K562 (cell line): Measurements from ENCODE around the gene STK24. TPM values are rescaled to one million over a fixed set of nuclear protein-coding genes. Genes with fewer than 3 reads are reported as not detected.

Experiments used
- ATAC-seq: fragments of 200-7000 bp; cut with Tn5 transposase; 3 replicates; pipeline ENCODE4 v1.9.1; 2020; ENCODE audit warnings: moderate library complexity
- BruUV-seq: library from RNA; stranded (reverse); fragments of 400-500 nt; replicated peaks from 2 replicates; lab custom pipeline; 2021; lab: Mats Ljungman, UMichigan
- CTCF ChIA-PET: fragments of 300-600 bp; formaldehyde crosslinking; extraction: SDS; loops from one replicate; lab custom pipeline; 2021; ENCODE audit warnings: low intra/inter-chr PET ratio; lab: Yijun Ruan, JAX
- POLR2A ChIA-PET: fragments of 300-600, 350-650 bp; sonication (Branson Sonifier 250); formaldehyde crosslinking; extraction: SDS; loops from one replicate; lab custom pipeline; 2021; ENCODE audit warnings: antibody characterized with exemption, inconsistent platforms; lab: Yijun Ruan, JAX
- DNase-seq, 4 experiments: peaks; one replicate each; pipeline versions ENCODE4 v3.0.0 to v3.0.0-alpha.2; 2011 to 2018; ENCODE audit warnings: low spot score in 3 of 4, mixed read lengths in 3 of 4; ENCODE audit errors: extremely low read depth in 1 of 4
- FAIRE-seq: peaks from 2 replicates; lab custom pipeline; 2011; peaks lifted over from hg19 to GRCh38; lab: Jason Lieb, UNC
- H2AFZ ChIP-seq: 2 replicates; pipeline ENCODE4 v1.6.0; 2011; ENCODE audit warnings: low read depth, low read length, control low read depth, inconsistent platforms
- H3K27ac ChIP-seq: fragments of 200-600 bp; 3 replicates; pipeline ENCODE4 v1.8.0; 2011; ENCODE audit warnings: low read depth, mild to moderate bottlenecking, control low read depth, inconsistent platforms, low read length, moderate library complexity, mixed read lengths; ENCODE audit errors: extremely low read depth
- H3K27me3 ChIP-seq, 2 experiments: fragments of 300-600 bp in 1 of 2; 2 replicates in 1 of 2; 3 replicates in 1 of 2; pipeline versions ENCODE4 v1.6.0 to v1.8.0; 2011; ENCODE audit warnings: inconsistent platforms in 2 of 2, low read length in 2 of 2, mild to moderate bottlenecking in 1 of 2, mixed read lengths in 1 of 2, moderate library complexity in 1 of 2; ENCODE audit not compliant: control insufficient read depth in 2 of 2, insufficient read depth in 2 of 2
- H3K36me3 ChIP-seq: fragments of 300-600 bp; 3 replicates; pipeline ENCODE4 v1.8.0; 2011; ENCODE audit warnings: mild to moderate bottlenecking, low read length, inconsistent platforms; ENCODE audit not compliant: control insufficient read depth, insufficient read depth
- H3K4me1 ChIP-seq, 2 experiments: fragments of 200-600 bp in 1 of 2; replicated peaks in 1 of 2; 2 replicates in 1 of 2; 3 replicates in 1 of 2; pipeline versions ENCODE4 v1.5.1 to v1.8.0; 2011; ENCODE audit warnings: inconsistent platforms in 2 of 2, low read length in 2 of 2, mild to moderate bottlenecking in 1 of 2, mixed read lengths in 1 of 2, moderate library complexity in 1 of 2; ENCODE audit not compliant: control insufficient read depth in 2 of 2, insufficient read depth in 2 of 2
- H3K4me2 ChIP-seq: 2 replicates; pipeline ENCODE4 v1.6.1; 2011; ENCODE audit warnings: low read length, control low read depth, inconsistent platforms, mixed read lengths; ENCODE audit not compliant: insufficient read depth
- H3K4me3 ChIP-seq: fragments of 200-600 bp; sonication (generic), shearing (Covaris generic); 2 replicates; pipeline ENCODE4 v1.5.1; 2016; ENCODE audit warnings: control low read depth, inconsistent platforms
- H3K79me2 ChIP-seq: fragments of 200-600 bp; 3 replicates; pipeline ENCODE4 v1.8.0; 2011; ENCODE audit warnings: low read length, inconsistent platforms; ENCODE audit not compliant: control insufficient read depth, insufficient read depth
- H3K9ac ChIP-seq, 2 experiments: 2 replicates each; pipeline versions ENCODE4 v1.6.0 to v1.6.1; 2011; ENCODE audit warnings: low read depth in 2 of 2, low read length in 2 of 2, control low read depth in 1 of 2, inconsistent platforms in 1 of 2, mild to moderate bottlenecking in 1 of 2, mixed read lengths in 1 of 2; ENCODE audit not compliant: insufficient read depth in 1 of 2
- H3K9me1 ChIP-seq: one replicate; pipeline ENCODE4 v1.6.0; 2011; ENCODE audit warnings: inconsistent platforms, mild to moderate bottlenecking, low read length, moderate library complexity; ENCODE audit not compliant: control insufficient read depth, insufficient read depth
- H3K9me3 ChIP-seq: replicated peaks from 2 replicates; pipeline ENCODE4 v1.5.1; 2011; ENCODE audit warnings: low read depth, low read length, inconsistent platforms; ENCODE audit not compliant: control insufficient read depth, insufficient read depth
- H4K20me1 ChIP-seq: replicated peaks from 2 replicates; pipeline ENCODE4 v1.6.1; 2011; ENCODE audit warnings: low read length, inconsistent platforms, mixed read lengths; ENCODE audit not compliant: control insufficient read depth, insufficient read depth
- CHD1 ChIP-seq: fragments of 200-600 bp; sonication (generic); IDR thresholded peaks from one replicate; pipeline ENCODE4 v1.6.1; 2012; ENCODE audit warnings: mild to moderate bottlenecking, moderate library complexity, low read length, inconsistent platforms
- DLX4 ChIP-seq: fragments of 250-450 bp; sonication (Bioruptor Pico); IDR thresholded peaks from 2 replicates; pipeline ENCODE4 v1.6.1; 2021; ENCODE audit warnings: mild to moderate bottlenecking
- ELF2 ChIP-seq: fragments of 250-450 bp; sonication (Bioruptor Pico); IDR thresholded peaks from 2 replicates; pipeline ENCODE4 v1.5.0; 2021; ENCODE audit warnings: mild to moderate bottlenecking
- FOXA3 ChIP-seq, 2 experiments: fragments of 450-650 bp in 1 of 2; sonication (generic) in 1 of 2; formaldehyde crosslinking; IDR thresholded peaks in 1 of 2; conservative IDR thresholded peaks in 1 of 2; 2 replicates each; pipeline versions ENCODE4 v1.4.0 to v1.8.0; 2020 to 2022; ENCODE audit warnings: mild to moderate bottlenecking in 2 of 2, missing genetic modification reagents in 1 of 2
- HEY1 ChIP-seq: fragments of 250-450 bp; sonication (Bioruptor Pico); IDR thresholded peaks from 2 replicates; pipeline ENCODE4 v1.5.0; 2020; ENCODE audit warnings: mild to moderate bottlenecking, moderate library complexity, borderline replicate concordance
- KLF6 ChIP-seq: fragments of 250-450 bp; sonication (Bioruptor Pico); IDR thresholded peaks from 2 replicates; pipeline ENCODE4 v1.4.0; 2020; ENCODE audit warnings: mild to moderate bottlenecking, moderate library complexity, borderline replicate concordance
- MAFK ChIP-seq: IDR thresholded peaks from 2 replicates; pipeline ENCODE4 v1.6.1; 2011; ENCODE audit warnings: low read length, improper control_type of control experiment
- MBD2 ChIP-seq: sonication (generic); IDR thresholded peaks from 2 replicates; pipeline ENCODE4 v1.6.1; 2016; ENCODE audit warnings: low read depth, borderline replicate concordance
- XRCC4 ChIP-seq: IDR thresholded peaks from one replicate; pipeline ENCODE4 v1.6.1; 2011; ENCODE audit not compliant: insufficient read depth, insufficient read length; ENCODE audit errors: extremely low read depth
- ZKSCAN1 ChIP-seq: fragments of 150-350 bp; IDR thresholded peaks from 2 replicates; pipeline ENCODE4 v1.6.1; 2016; ENCODE audit warnings: low read depth, low read length
- ZNF124 ChIP-seq: sonication (generic); formaldehyde crosslinking; IDR thresholded peaks from 2 replicates; pipeline ENCODE4 v1.8.1; 2022; ENCODE audit warnings: missing genetic modification reagents
- ZNF282 ChIP-seq: sonication (generic); formaldehyde crosslinking; IDR thresholded peaks from 2 replicates; pipeline ENCODE4 v1.8.1; 2023; ENCODE audit warnings: missing genetic modification reagents
- whole genome bisulfite sequencing: fragments of 100-300 bp; shearing (Covaris generic); methylation state at CpG from one replicate; pipeline ENCODE4 v1.1.6; 2016; ENCODE audit warnings: low coverage, mixed read lengths; ENCODE audit not compliant: insufficient coverage; ENCODE audit errors: missing lambda C conversion rate; 5-methylcytosine and 5-hydroxymethylcytosine counted together
- in situ Hi-C: fragments of 300-500 bp; cut with MboI; formaldehyde crosslinking; loops from 4 replicates; pipeline ENCODE4 v1.15.0; 2018; ENCODE audit warnings: inconsistent platforms, mixed read lengths
- intact Hi-C: fragments of 100-400 bp; cut with micrococcal nuclease; formaldehyde crosslinking; loops from 2 replicates; pipeline ENCODE4 v1.14.2; 2022
- polyA plus RNA-seq, 8 experiments: library from polyadenylated mRNA; depleted of rRNA in 4 of 8; stranded (reverse) in 5 of 8; unstranded in 3 of 8; fragments of >200 nt; fragmentation: Nextera tagmentation in 2 of 8; fragmentation: Illumina TruSeq in 1 of 8; extraction: Ambion mirVana in 2 of 8; extraction: Trizol in 1 of 8; gene quantifications; 2 replicates each; pipeline versions ENCODE4 v1.2.1 to v1.2.3, GENCODE V29; 2011 to 2014; ENCODE audit warnings: inconsistent platforms in 1 of 8, missing spikeins in 1 of 8
- total RNA-seq, 7 experiments: library from RNA; depleted of rRNA in 6 of 7; stranded (reverse); fragments of >200 nt in 6 of 7; fragmentation: Illumina TruSeq in 2 of 7; extraction: Trizol in 2 of 7; gene quantifications; 2 replicates each; pipeline versions ENCODE4 v1.2.1 to v1.2.3, GENCODE V29; 2011 to 2021; ENCODE audit warnings: low replicate concordance in 1 of 7
- TF ChIP-seq, protein P1 (sequence below): sonication (generic); formaldehyde crosslinking; IDR thresholded peaks from 2 replicates; pipeline ENCODE4 v1.8.0; 2022; ENCODE audit warnings: mild to moderate bottlenecking, missing genetic modification reagents
- TF ChIP-seq, protein P2 (sequence below): fragments of 450-650 bp; formaldehyde crosslinking; IDR thresholded peaks from 2 replicates; pipeline ENCODE4 v1.4.0; 2020; ENCODE audit warnings: mild to moderate bottlenecking, moderate library complexity

Gene STK24
- total and polyA plus RNA-seq, 9 of the 15 experiments (the other 6 are each of a cell fraction or from before 2014, with no cell fraction given) = 3.8 to 78.4 (median 28.2) TPM

GRCh38 chr13:98613591-98613990 is 36.7 kb upstream of the STK24 start (continued):
- TF ChIP-seq HEY1 = no peak
- TF ChIP-seq MBD2 = no peak
- no peak for TF ChIP-seq CHD1
- no peak for TF ChIP-seq FOXA3 (CRISPR knock-in tag; conservative IDR thresholded peaks at IDR 0.05 in 1 of 2, IDR thresholded peaks at IDR 0.05 in 1 of 2)
- TF ChIP-seq XRCC4 = no peak

GRCh38 chr13:98609756-98610155 is 32.8 kb upstream of the STK24 start:
- no peaks in the 10 kb centered on the region for H3K9me3 ChIP-seq
- H3K9me1 ChIP-seq = no peaks in the 10 kb centered on the region
- H3K4me1 ChIP-seq = no peaks in the 10 kb centered on the region; a peak in 1 of 5 replicates
- no peak overlapping the region for H3K9ac ChIP-seq
- no peaks in the 10 kb centered on the region for H3K79me2 ChIP-seq
- H4K20me1 ChIP-seq = no peaks in the 10 kb centered on the region
- H3K36me3 ChIP-seq = no peaks in the 10 kb centered on the region
- FAIRE-seq (no peak), ATAC-seq (no peak), DNase-seq (no peak)
- POLR2A ChIA-PET = no interaction called here
- TF ChIP-seq DLX4 (CRISPR knock-in tag) (no peak), MAFK (no peak), ZKSCAN1 (no peak), ZNF282 (CRISPR knock-in tag) (no peak), KLF6 (CRISPR knock-in tag) (no peak), ZNF124 (CRISPR knock-in tag) (no peak), ELF2 (CRISPR knock-in tag) (no peak)
- TF ChIP-seq, protein P1, sequence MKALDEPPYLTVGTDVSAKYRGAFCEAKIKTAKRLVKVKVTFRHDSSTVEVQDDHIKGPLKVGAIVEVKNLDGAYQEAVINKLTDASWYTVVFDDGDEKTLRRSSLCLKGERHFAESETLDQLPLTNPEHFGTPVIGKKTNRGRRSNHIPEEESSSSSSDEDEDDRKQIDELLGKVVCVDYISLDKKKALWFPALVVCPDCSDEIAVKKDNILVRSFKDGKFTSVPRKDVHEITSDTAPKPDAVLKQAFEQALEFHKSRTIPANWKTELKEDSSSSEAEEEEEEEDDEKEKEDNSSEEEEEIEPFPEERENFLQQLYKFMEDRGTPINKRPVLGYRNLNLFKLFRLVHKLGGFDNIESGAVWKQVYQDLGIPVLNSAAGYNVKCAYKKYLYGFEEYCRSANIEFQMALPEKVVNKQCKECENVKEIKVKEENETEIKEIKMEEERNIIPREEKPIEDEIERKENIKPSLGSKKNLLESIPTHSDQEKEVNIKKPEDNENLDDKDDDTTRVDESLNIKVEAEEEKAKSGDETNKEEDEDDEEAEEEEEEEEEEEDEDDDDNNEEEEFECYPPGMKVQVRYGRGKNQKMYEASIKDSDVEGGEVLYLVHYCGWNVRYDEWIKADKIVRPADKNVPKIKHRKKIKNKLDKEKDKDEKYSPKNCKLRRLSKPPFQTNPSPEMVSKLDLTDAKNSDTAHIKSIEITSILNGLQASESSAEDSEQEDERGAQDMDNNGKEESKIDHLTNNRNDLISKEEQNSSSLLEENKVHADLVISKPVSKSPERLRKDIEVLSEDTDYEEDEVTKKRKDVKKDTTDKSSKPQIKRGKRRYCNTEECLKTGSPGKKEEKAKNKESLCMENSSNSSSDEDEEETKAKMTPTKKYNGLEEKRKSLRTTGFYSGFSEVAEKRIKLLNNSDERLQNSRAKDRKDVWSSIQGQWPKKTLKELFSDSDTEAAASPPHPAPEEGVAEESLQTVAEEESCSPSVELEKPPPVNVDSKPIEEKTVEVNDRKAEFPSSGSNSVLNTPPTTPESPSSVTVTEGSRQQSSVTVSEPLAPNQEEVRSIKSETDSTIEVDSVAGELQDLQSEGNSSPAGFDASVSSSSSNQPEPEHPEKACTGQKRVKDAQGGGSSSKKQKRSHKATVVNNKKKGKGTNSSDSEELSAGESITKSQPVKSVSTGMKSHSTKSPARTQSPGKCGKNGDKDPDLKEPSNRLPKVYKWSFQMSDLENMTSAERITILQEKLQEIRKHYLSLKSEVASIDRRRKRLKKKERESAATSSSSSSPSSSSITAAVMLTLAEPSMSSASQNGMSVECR (CRISPR knock-in tag) = no peak
- TF ChIP-seq, protein P2, sequence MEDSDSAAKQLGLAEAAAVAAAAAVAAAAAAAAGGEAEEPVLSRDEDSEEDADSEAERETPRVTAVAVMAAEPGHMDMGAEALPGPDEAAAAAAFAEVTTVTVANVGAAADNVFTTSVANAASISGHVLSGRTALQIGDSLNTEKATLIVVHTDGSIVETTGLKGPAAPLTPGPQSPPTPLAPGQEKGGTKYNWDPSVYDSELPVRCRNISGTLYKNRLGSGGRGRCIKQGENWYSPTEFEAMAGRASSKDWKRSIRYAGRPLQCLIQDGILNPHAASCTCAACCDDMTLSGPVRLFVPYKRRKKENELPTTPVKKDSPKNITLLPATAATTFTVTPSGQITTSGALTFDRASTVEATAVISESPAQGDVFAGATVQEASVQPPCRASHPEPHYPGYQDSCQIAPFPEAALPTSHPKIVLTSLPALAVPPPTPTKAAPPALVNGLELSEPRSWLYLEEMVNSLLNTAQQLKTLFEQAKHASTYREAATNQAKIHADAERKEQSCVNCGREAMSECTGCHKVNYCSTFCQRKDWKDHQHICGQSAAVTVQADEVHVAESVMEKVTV (CRISPR knock-in tag) = no peak
- no TSS peak for BruUV-seq
- H3K4me3 ChIP-seq = no peak overlapping the region
- 28% methylated on average over 5 of the region's 5 CpGs for WGBS
- in situ Hi-C loops = no loop called here
- no peak overlapping the region for H2AFZ ChIP-seq
- intact Hi-C loops = no loop called here
- CTCF ChIA-PET = no interaction called here
- H3K27ac ChIP-seq = no peak overlapping the region
- H3K4me2 ChIP-seq = no peak overlapping the region
- peaks cover 7 to 32% of the 10 kb centered on the region in 2 experiments for H3K27me3 ChIP-seq
